Stomach smooth muscle (tissue), 2 donors: Measurements from ENCODE around the gene OR2A14.
"Not testable (repeated sequence)": the region's sequence is repeated elsewhere in the genome, so short reads cannot be mapped to it uniquely, and the experiment has no call there.

Experiments used
- H3K27ac ChIP-seq: one replicate; pipeline ENCODE4 v1.7.0; 2013; ENCODE audit warnings: mild to moderate bottlenecking, low read length, inconsistent platforms
- H3K27me3 ChIP-seq, 2 donors: one replicate each; pipeline ENCODE4 v1.7.0; 2013; ENCODE audit warnings: low read length in 2 of 2; ENCODE audit not compliant: insufficient read depth in 2 of 2, control insufficient read depth in 1 of 2
- H3K36me3 ChIP-seq, 2 donors: one replicate each; pipeline ENCODE4 v1.7.0; 2013; ENCODE audit warnings: low read length in 2 of 2; ENCODE audit not compliant: control insufficient read depth in 2 of 2, insufficient read depth in 2 of 2
- H3K4me1 ChIP-seq: one replicate; pipeline ENCODE4 v1.7.0; 2013; ENCODE audit warnings: low read length; ENCODE audit not compliant: control insufficient read depth, insufficient read depth
- H3K4me3 ChIP-seq, 2 donors: one replicate each; pipeline ENCODE4 v1.7.0; 2013; ENCODE audit warnings: low read length in 2 of 2
- H3K9ac ChIP-seq, 2 donors: one replicate each; pipeline ENCODE4 v1.7.0; 2013; ENCODE audit warnings: low read length in 2 of 2, mild to moderate bottlenecking in 1 of 2
- H3K9me3 ChIP-seq, 2 donors: one replicate each; pipeline ENCODE4 v1.7.0; 2013; ENCODE audit warnings: low read length in 2 of 2; ENCODE audit not compliant: control insufficient read depth in 2 of 2
- donor health status: healthy.
- donor health status: Pancreatic carcinoma.

The OR2A14 gene

GRCh38 chr7:144144426-144144825 lies 21.4 kb downstream of the OR2A14 start:
- Histone ChIP-seq H3K9me3 (peaks cover 6 to 9% of the 10 kb centered on the region in 2 donors), H3K9ac (no peak overlapping the region), H3K4me3 (no peak overlapping the region), H3K36me3 (no peaks in the 10 kb centered on the region), H3K27me3 (no peaks in the 10 kb centered on the region), H3K27ac (no peak overlapping the region), H3K4me1 (no peaks in the 10 kb centered on the region)

GRCh38 chr7:144148224-144148827 lies 25.4 kb downstream of the OR2A14 start:
- H3K9me3 ChIP-seq, result peaks cover 6 to 9% of the 10 kb centered on the region in 2 donors
- H3K4me3 ChIP-seq, result no peak overlapping the region
- no peak overlapping the region for H3K9ac ChIP-seq
- no peaks in the 10 kb centered on the region for H3K27me3 ChIP-seq
- H3K27ac ChIP-seq, result no peak overlapping the region
- H3K36me3 ChIP-seq, result no peaks in the 10 kb centered on the region
- no peaks in the 10 kb centered on the region for H3K4me1 ChIP-seq

- Histone ChIP-seq H3K4me3 (no peak overlapping the region), H3K9me3 (no peaks in the 10 kb centered on the region), H3K9ac (no peak overlapping the region), H3K27me3 (no peaks in the 10 kb centered on the region), H3K36me3 (no peaks in the 10 kb centered on the region), H3K27ac (no peak overlapping the region), H3K4me1 (no peaks in the 10 kb centered on the region)
Measured at GRCh38 chr7:144158861-144159260, 35.9 kb downstream of the OR2A14 start.

GRCh38 chr7:144164784-144165183 lies 41.8 kb downstream of the OR2A14 start:
- Histone ChIP-seq H3K27me3 (no peaks in the 10 kb centered on the region), H3K9ac (no peak overlapping the region), H3K27ac (no peak overlapping the region), H3K4me1 (no peaks in the 10 kb centered on the region), H3K9me3 (no peaks in the 10 kb centered on the region), H3K4me3 (no peak overlapping the region), H3K36me3 (no peaks in the 10 kb centered on the region)

GRCh38 chr7:144171594-144172350 lies 48.8 kb downstream of the OR2A14 start:
- H3K9me3 ChIP-seq, H3K36me3 ChIP-seq, H3K27me3 ChIP-seq, H3K27ac ChIP-seq, H3K9ac ChIP-seq, H3K4me3 ChIP-seq, H3K4me1 ChIP-seq: not testable (repeated sequence)

- no peak overlapping the region for H3K4me3 ChIP-seq
- no peaks in the 10 kb centered on the region for H3K9me3 ChIP-seq
- no peak overlapping the region for H3K27ac ChIP-seq
- H3K4me1 ChIP-seq, result no peaks in the 10 kb centered on the region
- H3K27me3 ChIP-seq, result no peaks in the 10 kb centered on the region
- H3K9ac ChIP-seq, result no peak overlapping the region
- H3K36me3 ChIP-seq, result no peaks in the 10 kb centered on the region
Measured at GRCh38 chr7:144174613-144175012, 51.6 kb downstream of the OR2A14 start.

GRCh38 chr7:144178380-144179164 lies 55.6 kb downstream of the OR2A14 start:
- H3K4me3 ChIP-seq, H3K27me3 ChIP-seq, H3K36me3 ChIP-seq, H3K27ac ChIP-seq, H3K4me1 ChIP-seq, H3K9ac ChIP-seq, H3K9me3 ChIP-seq: not testable (repeated sequence)

- H3K27me3 ChIP-seq, H3K27ac ChIP-seq, H3K9me3 ChIP-seq, H3K4me3 ChIP-seq, H3K36me3 ChIP-seq, H3K9ac ChIP-seq, H3K4me1 ChIP-seq: not testable (repeated sequence)
Measured at GRCh38 chr7:144179165-144179479, 56.1 kb downstream of the OR2A14 start.
